H9 (cell line): ENCODE data around the gene AVL9. TPM values are rescaled to one million over a fixed set of nuclear protein-coding genes. Genes with fewer than 3 reads are reported as not detected.

Experiments
- DNase-seq: peaks from one replicate; pipeline ENCODE4 v3.0.0-alpha.2; 2017
- H2AFZ ChIP-seq: one replicate; pipeline ENCODE4 v1.6.1; 2013; ENCODE audit warnings: mild to moderate bottlenecking, low read length, control low read depth, moderate library complexity
- H2AK5ac ChIP-seq: 2 replicates; pipeline ENCODE4 v1.6.1; 2013; ENCODE audit warnings: low read length, control low read depth, mixed read lengths; ENCODE audit not compliant: insufficient read length
- H2BK120ac ChIP-seq: one replicate; pipeline ENCODE4 v1.6.1; 2013; ENCODE audit warnings: low read depth, mild to moderate bottlenecking, low read length, control low read depth, inconsistent platforms; ENCODE audit not compliant: poor library complexity, severe bottlenecking
- H2BK12ac ChIP-seq: 2 replicates; pipeline ENCODE4 v1.6.1; 2013; ENCODE audit warnings: low read length, control low read depth, mixed read lengths, low read depth; ENCODE audit not compliant: insufficient read length
- H2BK15ac ChIP-seq: 2 replicates; pipeline ENCODE4 v1.6.1; 2013; ENCODE audit warnings: low read depth, low read length, control low read depth
- H2BK20ac ChIP-seq: one replicate; pipeline ENCODE4 v1.6.1; 2013; ENCODE audit warnings: low read depth, mild to moderate bottlenecking, low read length, control low read depth, inconsistent platforms; ENCODE audit not compliant: poor library complexity, severe bottlenecking
- H2BK5ac ChIP-seq: 2 replicates; pipeline ENCODE4 v1.6.1; 2013; ENCODE audit warnings: low read length, control low read depth, mixed read lengths; ENCODE audit not compliant: insufficient read length
- H3K14ac ChIP-seq: 2 replicates; pipeline ENCODE4 v1.6.1; 2013; ENCODE audit warnings: low read length, control low read depth; ENCODE audit not compliant: insufficient read depth
- H3K18ac ChIP-seq: 2 replicates; pipeline ENCODE4 v1.6.1; 2013; ENCODE audit warnings: low read depth, mild to moderate bottlenecking, mixed read lengths, low read length, control low read depth; ENCODE audit not compliant: insufficient read length
- H3K23ac ChIP-seq: 2 replicates; pipeline ENCODE4 v1.6.1; 2013; ENCODE audit warnings: low read length, control low read depth, mixed read lengths, low read depth; ENCODE audit not compliant: insufficient read length
- H3K23me2 ChIP-seq: 2 replicates; pipeline ENCODE4 v1.6.1; 2013; ENCODE audit warnings: low read depth, mild to moderate bottlenecking, mixed read lengths, low read length, control low read depth; ENCODE audit not compliant: insufficient read length, poor library complexity, severe bottlenecking
- H3K27ac ChIP-seq: 2 replicates; pipeline ENCODE4 v1.5.1; 2013; ENCODE audit warnings: low read length, control low read depth, mixed read lengths, low read depth; ENCODE audit not compliant: insufficient read length
- H3K27me3 ChIP-seq: 2 replicates; pipeline ENCODE4 v1.6.1; 2013; ENCODE audit warnings: low read length, control low read depth, inconsistent platforms; ENCODE audit not compliant: insufficient read depth
- H3K4ac ChIP-seq: 2 replicates; pipeline ENCODE4 v1.6.1; 2013; ENCODE audit warnings: low read depth, mild to moderate bottlenecking, control low read depth, inconsistent platforms, low read length, moderate library complexity
- H3K4me1 ChIP-seq: 2 replicates; pipeline ENCODE4 v1.6.1; 2013; ENCODE audit warnings: low read length, control low read depth, inconsistent platforms; ENCODE audit not compliant: insufficient read depth
- H3K4me2 ChIP-seq: 2 replicates; pipeline ENCODE4 v1.6.1; 2013; ENCODE audit warnings: low read length, control low read depth, mixed read lengths; ENCODE audit not compliant: insufficient read length, insufficient read depth
- H3K56ac ChIP-seq: 2 replicates; pipeline ENCODE4 v1.6.1; 2013; ENCODE audit warnings: low read depth, mild to moderate bottlenecking, mixed read lengths, low read length, control low read depth; ENCODE audit not compliant: insufficient read length
- H3K79me1 ChIP-seq: 2 replicates; pipeline ENCODE4 v1.6.1; 2013; ENCODE audit warnings: low read depth, mild to moderate bottlenecking, moderate library complexity, low read length, control low read depth, inconsistent platforms; ENCODE audit not compliant: insufficient read depth, poor library complexity, severe bottlenecking
- H3K79me2 ChIP-seq: 2 replicates; pipeline ENCODE4 v1.6.1; 2013; ENCODE audit warnings: low read length, control low read depth, inconsistent platforms; ENCODE audit not compliant: insufficient read depth
- H3K9ac ChIP-seq: 2 replicates; pipeline ENCODE4 v1.6.1; 2013; ENCODE audit warnings: low read length, control low read depth, mixed read lengths; ENCODE audit not compliant: insufficient read length; ENCODE audit errors: extremely low read depth
- H3K9me3 ChIP-seq: one replicate; pipeline ENCODE4 v1.6.1; 2013; ENCODE audit warnings: low read depth, low read length, inconsistent platforms; ENCODE audit not compliant: control insufficient read depth
- H3T11ph ChIP-seq: one replicate; pipeline ENCODE4 v1.6.1; 2013; ENCODE audit warnings: mild to moderate bottlenecking, low read length, control low read depth, inconsistent platforms
- H4K20me1 ChIP-seq: one replicate; pipeline ENCODE4 v1.6.1; 2013; ENCODE audit not compliant: control insufficient read depth, insufficient read length, insufficient read depth
- H4K5ac ChIP-seq: 2 replicates; pipeline ENCODE4 v1.6.1; 2013; ENCODE audit warnings: low read depth, mild to moderate bottlenecking, mixed read lengths, low read length, control low read depth; ENCODE audit not compliant: insufficient read length
- H4K8ac ChIP-seq: replicated peaks from 2 replicates; pipeline ENCODE4 v1.6.1; 2013; ENCODE audit warnings: low read length, control low read depth, mixed read lengths, low read depth; ENCODE audit not compliant: insufficient read length
- H4K91ac ChIP-seq: 2 replicates; pipeline ENCODE4 v1.6.1; 2013; ENCODE audit warnings: low read depth, mild to moderate bottlenecking, moderate library complexity, mixed read lengths, low read length, control low read depth; ENCODE audit not compliant: insufficient read length
- H3K27ac Mint-ChIP-seq, 3 experiments: 2 replicates in 2 of 3; 3 replicates in 1 of 3; pipeline ENCODE4 v1.8.0; 2020 to 2021; ENCODE audit warnings: mixed read lengths in 3 of 3, mild to moderate bottlenecking in 1 of 3, moderate library complexity in 1 of 3
- H3K27me3 Mint-ChIP-seq: 2 replicates; pipeline ENCODE4 v1.8.0; 2021; ENCODE audit warnings: low read depth, mild to moderate bottlenecking, moderate library complexity, mixed read lengths
- H3K36me3 Mint-ChIP-seq, 3 experiments: 2 replicates in 2 of 3; 3 replicates in 1 of 3; pipeline ENCODE4 v1.8.0; 2020 to 2021; ENCODE audit warnings: low read depth in 3 of 3, mixed read lengths in 3 of 3; ENCODE audit not compliant: insufficient read depth in 1 of 3
- H3K4me1 Mint-ChIP-seq, 2 experiments: 2 replicates each; pipeline ENCODE4 v1.8.0; 2020; ENCODE audit warnings: mixed read lengths in 2 of 2
- H3K4me3 Mint-ChIP-seq, 2 experiments: 2 replicates in 1 of 2; 3 replicates in 1 of 2; pipeline ENCODE4 v1.8.0; 2020 to 2021; ENCODE audit warnings: mild to moderate bottlenecking in 2 of 2, mixed read lengths in 2 of 2, moderate library complexity in 1 of 2
- H3K9me3 Mint-ChIP-seq, 2 experiments: 2 replicates in 1 of 2; 3 replicates in 1 of 2; pipeline ENCODE4 v1.8.0; 2020; ENCODE audit warnings: mild to moderate bottlenecking in 2 of 2, mixed read lengths in 2 of 2, moderate library complexity in 1 of 2
- CTCF ChIP-seq: fragments of 200-600 bp; sonication (generic); conservative IDR thresholded peaks from 3 replicates; pipeline ENCODE4 v1.8.0; 2021; ENCODE audit warnings: antibody characterized with exemption, mild to moderate bottlenecking
- WGBS: extraction: QIAGEN DNeasy Blood & Tissue Kit; methylation state at CpG from one replicate; pipeline ENCODE4 v1.1.7; 2013; ENCODE audit warnings: missing lambda C conversion rate, low lambda C conversion rate, mixed read lengths; ENCODE audit not compliant: insufficient read length; ENCODE audit errors: extremely low coverage; 5-methylcytosine and 5-hydroxymethylcytosine counted together
- total RNA-seq: library from RNA; stranded (reverse); gene quantifications from 2 replicates; pipeline ENCODE4 v1.2.1, GENCODE V29; 2021

AVL9 gene
- total RNA-seq, 1 experiment from 2014 or later = 38.7 TPM

- Mint-ChIP-seq H3K36me3 (peaks cover 12 to 43% (median 42%) of the 10 kb centered on the region in 3 experiments; a peak in 6 of 7 replicates), H3K4me3 (no peak overlapping the region)
Observed at GRCh38 chr7:32561613-32562012, 66.3 kb downstream of the AVL9 start.

More at GRCh38 chr7:32561613-32562012, 66.3 kb downstream of the AVL9 start:
- H2AK5ac ChIP-seq = no peak overlapping the region
- Mint-ChIP-seq H3K27me3 (no peaks in the 10 kb centered on the region), H3K27ac (peak overlapping the region in 1 of 3 experiments; percentile 28; a peak in 2 of 7 replicates), H3K4me1 (peaks cover 0 to 3% of the 10 kb centered on the region in 2 experiments; a peak in 3 of 4 replicates), H3K9me3 (no peaks in the 10 kb centered on the region)
- no peak overlapping the region for H3K4ac ChIP-seq
- H3K56ac ChIP-seq = no peak overlapping the region
- no peaks in the 10 kb centered on the region for H3K9me3 ChIP-seq
- H4K8ac ChIP-seq = no peak overlapping the region
- no peak overlapping the region for H2BK12ac ChIP-seq
- no peak overlapping the region for H4K91ac ChIP-seq
- H3K4me1 ChIP-seq = no peaks in the 10 kb centered on the region
- WGBS = no CpG with 5 or more reads among the region's 2 CpGs
- no peak overlapping the region for H4K5ac ChIP-seq
- H2BK20ac ChIP-seq = no peak overlapping the region
- H2BK15ac ChIP-seq = no peak overlapping the region
- no peaks in the 10 kb centered on the region for H3K79me1 ChIP-seq
- no peak overlapping the region for H3K4me2 ChIP-seq
- no peak overlapping the region for H3T11ph ChIP-seq
- no peak overlapping the region for H3K9ac ChIP-seq
- H2BK5ac ChIP-seq = no peak overlapping the region
- H3K79me2 ChIP-seq = no peaks in the 10 kb centered on the region; the same call in 1 of the 2 replicates
- no peaks in the 10 kb centered on the region for H4K20me1 ChIP-seq
- TF ChIP-seq CTCF = no peak
- no peak overlapping the region for H3K14ac ChIP-seq
- no peaks in the 10 kb centered on the region for H3K23me2 ChIP-seq
- no peaks in the 10 kb centered on the region for H3K27me3 ChIP-seq
- no peak overlapping the region for H3K27ac ChIP-seq
- H2AFZ ChIP-seq = no peak overlapping the region
- H3K18ac ChIP-seq = no peak overlapping the region
- H3K23ac ChIP-seq = no peak overlapping the region
- H2BK120ac ChIP-seq = no peak overlapping the region
- no peak for DNase-seq
